Osteoblast (primary cell): ENCODE results near the gene SNED1. TPM values are rescaled to one million over a fixed set of nuclear protein-coding genes. Genes with fewer than 3 reads are reported as not detected.

Experiments used
- DNase-seq: peaks from one replicate; pipeline ENCODE4 v3.0.0; 2011; ENCODE audit warnings: low spot score, mixed read lengths; ENCODE audit not compliant: insufficient read length; ENCODE audit errors: missing footprints
- H2AFZ ChIP-seq: 2 replicates; pipeline ENCODE4 v1.6.0; 2011; ENCODE audit warnings: mild to moderate bottlenecking, low read length
- H3K27ac ChIP-seq: 2 replicates; pipeline ENCODE4 v1.5.1; 2011; ENCODE audit warnings: mild to moderate bottlenecking, low read depth, low read length, moderate library complexity
- H3K27me3 ChIP-seq: 2 replicates; pipeline ENCODE4 v1.6.0; 2012; ENCODE audit warnings: mild to moderate bottlenecking, control low read depth, inconsistent platforms, low read length, moderate library complexity; ENCODE audit not compliant: insufficient read depth
- H3K36me3 ChIP-seq: 2 replicates; pipeline ENCODE4 v1.5.1; 2011; ENCODE audit warnings: mild to moderate bottlenecking, low read length, control low read depth, moderate library complexity; ENCODE audit not compliant: insufficient read depth
- H3K4me1 ChIP-seq: 2 replicates; pipeline ENCODE4 v1.5.1; 2011; ENCODE audit warnings: mild to moderate bottlenecking, low read length, control low read depth, moderate library complexity; ENCODE audit not compliant: insufficient read depth
- H3K4me2 ChIP-seq: 2 replicates; pipeline ENCODE4 v1.6.0; 2011; ENCODE audit warnings: mild to moderate bottlenecking, low read length; ENCODE audit not compliant: insufficient read depth
- H3K4me3 ChIP-seq: fragments of 200-600 bp; sonication (generic); 3 replicates; pipeline ENCODE4 v1.5.1; 2012; ENCODE audit warnings: mild to moderate bottlenecking, low read length, inconsistent platforms; ENCODE audit not compliant: insufficient read depth
- H3K79me2 ChIP-seq: 2 replicates; pipeline ENCODE4 v1.6.0; 2012; ENCODE audit warnings: mild to moderate bottlenecking, low read length, control low read depth, inconsistent platforms; ENCODE audit not compliant: insufficient read depth
- H3K9me3 ChIP-seq: 2 replicates; pipeline ENCODE4 v1.5.1; 2011; ENCODE audit warnings: low read depth, low read length, control low read depth
- H4K20me1 ChIP-seq: 2 replicates; pipeline ENCODE4 v1.6.0; 2012; ENCODE audit warnings: mild to moderate bottlenecking, low read length, control low read depth; ENCODE audit not compliant: insufficient read depth
- CTCF ChIP-seq: IDR thresholded peaks from 2 replicates; pipeline ENCODE4 v1.5.1; 2011; ENCODE audit warnings: mild to moderate bottlenecking, low read depth, low read length, moderate library complexity; ENCODE audit errors: extremely low read depth
- total RNA-seq: library from RNA; depleted of rRNA; stranded (reverse); fragments of >200 nt; gene quantifications from 2 replicates; pipeline ENCODE4 v1.2.3, GENCODE V29; 2012

Gene SNED1
- total RNA-seq, 1 donor, result 94.8 TPM

- H2AFZ ChIP-seq, result no peak overlapping the region
- H3K4me3 ChIP-seq, result no peak overlapping the region
- H3K4me1 ChIP-seq, result no peaks in the 10 kb centered on the region
- no peaks in the 10 kb centered on the region for H3K9me3 ChIP-seq
- no peaks in the 10 kb centered on the region for H3K79me2 ChIP-seq
- DNase-seq, result no peak
- no peak overlapping the region for H3K27ac ChIP-seq
- no peak overlapping the region for H3K4me2 ChIP-seq
- no peak for TF ChIP-seq CTCF
- no peaks in the 10 kb centered on the region for H3K36me3 ChIP-seq
- no peaks in the 10 kb centered on the region for H4K20me1 ChIP-seq
- H3K27me3 ChIP-seq, result no peaks in the 10 kb centered on the region
Observed at GRCh38 chr2:241112592-241112991, 114.2 kb downstream of the SNED1 start.

GRCh38 chr2:241114836-241115235 lies 116.4 kb downstream of the SNED1 start:
- no peaks in the 10 kb centered on the region for H3K9me3 ChIP-seq
- no peaks in the 10 kb centered on the region for H4K20me1 ChIP-seq
- H3K4me1 ChIP-seq, result no peaks in the 10 kb centered on the region
- no peak overlapping the region for H3K4me2 ChIP-seq
- no peak overlapping the region for H2AFZ ChIP-seq
- no peak for TF ChIP-seq CTCF
- no peaks in the 10 kb centered on the region for H3K36me3 ChIP-seq
- peak; percentile 69 for DNase-seq
- no peaks in the 10 kb centered on the region for H3K79me2 ChIP-seq
- no peak overlapping the region for H3K4me3 ChIP-seq
- no peak overlapping the region for H3K27ac ChIP-seq
- H3K27me3 ChIP-seq, result no peaks in the 10 kb centered on the region

GRCh38 chr2:241115361-241115760 lies 116.9 kb downstream of the SNED1 start:
- H3K4me1 ChIP-seq, result no peaks in the 10 kb centered on the region
- H3K36me3 ChIP-seq, result no peaks in the 10 kb centered on the region
- H3K9me3 ChIP-seq, result no peaks in the 10 kb centered on the region
- DNase-seq, result peak; percentile 2
- no peak overlapping the region for H3K4me3 ChIP-seq
- H3K27me3 ChIP-seq, result no peaks in the 10 kb centered on the region
- no peak overlapping the region for H2AFZ ChIP-seq
- TF ChIP-seq CTCF, result no peak
- H3K27ac ChIP-seq, result no peak overlapping the region
- H4K20me1 ChIP-seq, result no peaks in the 10 kb centered on the region
- no peak overlapping the region for H3K4me2 ChIP-seq
- H3K79me2 ChIP-seq, result no peaks in the 10 kb centered on the region

GRCh38 chr2:241116606-241117560 lies 118.5 kb downstream of the SNED1 start:
- no peaks in the 10 kb centered on the region for H3K79me2 ChIP-seq
- no peak overlapping the region for H2AFZ ChIP-seq
- H4K20me1 ChIP-seq, result no peaks in the 10 kb centered on the region
- no peaks in the 10 kb centered on the region for H3K36me3 ChIP-seq
- no peak overlapping the region for H3K4me2 ChIP-seq
- DNase-seq, result peak; percentile 44
- H3K27ac ChIP-seq, result no peak overlapping the region
- no peaks in the 10 kb centered on the region for H3K9me3 ChIP-seq
- no peak overlapping the region for H3K4me3 ChIP-seq
- no peaks in the 10 kb centered on the region for H3K4me1 ChIP-seq
- no peaks in the 10 kb centered on the region for H3K27me3 ChIP-seq
- no peak for TF ChIP-seq CTCF
